GM12872 (cell line): ENCODE results near the gene FAM53C.

Source experiments
- TF ChIP-seq, protein P1 (sequence below): IDR thresholded peaks from 3 replicates; pipeline ENCODE4 v1.5.1; 2011; ENCODE audit warnings: low read depth, mild to moderate bottlenecking, low read length, moderate library complexity; ENCODE audit not compliant: insufficient read depth

Gene FAM53C

DNA sequence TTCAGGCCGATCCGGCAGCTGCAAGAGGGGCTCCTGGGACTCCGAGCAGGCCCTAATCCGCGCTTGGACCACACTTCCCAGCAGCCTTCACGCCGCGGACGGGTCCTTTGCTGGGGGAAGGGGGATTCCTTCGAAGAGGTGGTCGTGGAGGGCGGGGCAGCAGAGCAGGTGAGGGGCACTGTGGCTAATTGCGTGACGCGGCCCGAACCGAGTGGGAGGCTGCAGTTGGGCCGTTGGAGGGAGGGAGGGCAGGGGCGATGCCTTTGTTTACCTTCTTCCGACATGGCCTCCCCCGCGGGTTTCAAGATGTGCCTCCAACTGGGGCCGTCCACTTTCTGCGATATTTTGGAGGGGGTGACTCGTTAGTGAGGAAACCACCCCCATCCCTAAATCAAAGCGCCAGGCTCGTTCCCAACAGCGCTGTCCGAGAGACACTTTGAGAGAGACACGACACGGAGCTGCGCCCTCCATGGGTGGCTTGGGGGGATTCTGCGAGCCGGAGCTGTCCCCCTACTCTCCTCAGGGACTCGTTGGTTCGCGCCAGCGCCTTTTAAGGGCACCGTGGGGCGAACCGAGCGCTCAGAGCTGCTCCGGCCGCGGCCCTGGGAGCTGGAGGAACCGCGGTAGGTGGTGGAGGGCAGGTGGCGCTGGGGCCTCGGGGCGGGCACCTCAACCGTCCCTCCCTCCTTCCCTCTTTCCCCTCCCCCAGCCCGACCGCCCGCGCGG is at the start of gene FAM53C:
Gene FAM53C, plus strand, starts transcription at position 582 of the 726 bp plus-strand sequence. CDS start 3,070 bp downstream, outside the sequence.
- TF ChIP-seq, protein P1, sequence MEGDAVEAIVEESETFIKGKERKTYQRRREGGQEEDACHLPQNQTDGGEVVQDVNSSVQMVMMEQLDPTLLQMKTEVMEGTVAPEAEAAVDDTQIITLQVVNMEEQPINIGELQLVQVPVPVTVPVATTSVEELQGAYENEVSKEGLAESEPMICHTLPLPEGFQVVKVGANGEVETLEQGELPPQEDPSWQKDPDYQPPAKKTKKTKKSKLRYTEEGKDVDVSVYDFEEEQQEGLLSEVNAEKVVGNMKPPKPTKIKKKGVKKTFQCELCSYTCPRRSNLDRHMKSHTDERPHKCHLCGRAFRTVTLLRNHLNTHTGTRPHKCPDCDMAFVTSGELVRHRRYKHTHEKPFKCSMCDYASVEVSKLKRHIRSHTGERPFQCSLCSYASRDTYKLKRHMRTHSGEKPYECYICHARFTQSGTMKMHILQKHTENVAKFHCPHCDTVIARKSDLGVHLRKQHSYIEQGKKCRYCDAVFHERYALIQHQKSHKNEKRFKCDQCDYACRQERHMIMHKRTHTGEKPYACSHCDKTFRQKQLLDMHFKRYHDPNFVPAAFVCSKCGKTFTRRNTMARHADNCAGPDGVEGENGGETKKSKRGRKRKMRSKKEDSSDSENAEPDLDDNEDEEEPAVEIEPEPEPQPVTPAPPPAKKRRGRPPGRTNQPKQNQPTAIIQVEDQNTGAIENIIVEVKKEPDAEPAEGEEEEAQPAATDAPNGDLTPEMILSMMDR, result no peak

DNA sequence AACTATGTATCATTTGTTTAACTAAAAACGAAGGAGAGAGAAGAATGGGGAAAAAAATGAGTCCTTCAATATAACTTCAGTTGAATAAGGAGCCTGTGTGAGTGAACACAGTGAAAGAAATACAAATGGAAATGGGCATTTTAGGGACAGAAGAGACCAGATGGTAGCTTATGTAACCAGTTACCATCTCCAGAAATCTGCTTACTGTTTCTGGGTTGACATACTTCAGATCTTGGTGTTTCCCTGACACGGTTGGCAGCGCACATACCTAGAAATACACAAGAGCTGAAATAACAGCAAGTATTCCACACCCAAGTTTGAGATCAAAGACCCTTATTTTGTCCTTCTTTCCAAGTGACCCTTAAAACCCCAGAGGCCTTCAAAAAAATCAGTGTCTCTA is 48.8 kb upstream of the FAM53C start:
- TF ChIP-seq, protein P1, result no peak

DNA sequence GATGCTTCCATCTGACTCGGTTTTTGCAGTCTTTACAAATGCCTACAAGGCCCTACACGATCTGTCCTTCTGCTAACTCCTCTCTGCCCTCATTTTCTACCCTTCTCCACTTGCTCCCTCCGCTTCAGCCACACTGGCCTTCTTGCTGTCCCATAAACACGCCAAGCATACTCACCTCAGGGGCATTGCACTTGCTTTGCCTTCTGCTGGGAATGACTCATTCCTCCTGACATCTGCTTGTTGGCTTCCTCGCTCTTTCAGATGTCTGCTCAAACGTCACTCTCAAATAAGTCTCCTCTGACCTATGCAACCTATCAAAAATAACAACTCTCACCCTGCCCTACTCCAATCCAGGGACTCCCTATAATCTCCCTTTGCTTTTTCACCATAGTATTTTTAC is 34.7 kb upstream of the FAM53C start:
- TF ChIP-seq, protein P1, result no peak

DNA sequence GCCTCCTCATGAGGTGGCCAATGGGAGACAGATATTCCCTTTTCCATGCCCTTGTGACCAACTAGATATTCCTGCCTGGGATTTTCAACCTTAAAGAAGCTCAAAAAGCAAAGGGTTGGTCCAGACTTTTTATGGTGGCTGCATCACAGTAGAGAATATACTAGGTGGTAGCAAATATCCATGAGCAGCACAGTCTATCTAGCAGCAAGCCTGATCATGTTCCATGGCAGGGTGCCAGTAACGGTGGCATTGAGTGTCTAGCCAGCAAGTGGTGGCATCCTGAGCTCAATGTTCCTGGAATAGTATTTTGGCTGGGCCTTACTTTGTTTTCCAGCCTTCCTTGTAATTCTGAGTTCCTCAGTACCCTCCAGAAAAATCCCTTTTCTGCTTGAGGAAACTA is 32.3 kb upstream of the FAM53C start:
- TF ChIP-seq, protein P1, result no peak

DNA sequence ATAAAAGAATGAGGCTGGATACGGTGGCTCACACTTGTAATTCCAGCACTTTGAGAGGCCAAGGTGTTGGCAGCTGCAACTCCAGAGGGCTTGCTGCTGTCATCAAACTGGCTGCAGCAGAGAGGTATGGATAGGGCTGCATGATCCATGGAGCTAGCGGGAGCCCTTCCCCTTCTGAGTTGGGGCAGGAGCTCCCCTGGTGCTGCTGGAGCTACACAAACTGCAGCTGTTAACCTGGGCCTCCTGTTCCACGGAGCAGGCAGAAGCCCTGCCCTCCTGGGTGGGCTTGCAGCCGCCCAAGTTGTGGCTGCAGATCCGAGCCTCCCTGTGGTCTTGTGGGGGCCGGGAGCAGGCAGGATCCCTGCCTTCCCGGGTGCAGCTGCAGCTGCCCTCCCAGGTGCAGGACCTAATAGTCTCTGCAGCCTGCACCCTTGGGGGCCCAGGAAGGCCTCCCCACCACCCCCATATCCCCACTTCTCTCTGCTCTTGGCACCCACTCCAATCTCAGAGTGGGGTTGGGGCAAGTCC is 22.3 kb upstream of the FAM53C start:
- TF ChIP-seq, protein P1, result no peak

DNA sequence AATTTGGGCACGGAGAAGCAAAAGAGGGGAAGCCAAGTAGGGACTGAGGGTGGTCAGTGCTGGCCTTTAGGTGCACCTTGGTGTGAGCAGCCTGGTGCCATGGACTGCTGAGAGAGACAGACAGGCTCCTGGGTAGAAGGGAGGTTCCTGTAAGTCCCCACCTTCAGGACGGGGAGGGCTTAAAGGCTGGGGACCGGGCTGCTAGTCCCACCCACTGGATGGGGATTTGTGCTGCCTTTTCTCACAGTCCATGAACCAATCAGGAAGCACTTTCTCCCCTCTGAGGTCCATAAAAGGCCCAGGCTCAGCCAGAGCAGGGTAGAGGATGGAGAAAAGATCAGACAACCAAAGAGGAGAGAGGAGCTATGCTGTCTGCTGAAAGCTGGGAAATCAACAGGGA is 21.7 kb upstream of the FAM53C start:
- TF ChIP-seq, protein P1, result no peak

DNA sequence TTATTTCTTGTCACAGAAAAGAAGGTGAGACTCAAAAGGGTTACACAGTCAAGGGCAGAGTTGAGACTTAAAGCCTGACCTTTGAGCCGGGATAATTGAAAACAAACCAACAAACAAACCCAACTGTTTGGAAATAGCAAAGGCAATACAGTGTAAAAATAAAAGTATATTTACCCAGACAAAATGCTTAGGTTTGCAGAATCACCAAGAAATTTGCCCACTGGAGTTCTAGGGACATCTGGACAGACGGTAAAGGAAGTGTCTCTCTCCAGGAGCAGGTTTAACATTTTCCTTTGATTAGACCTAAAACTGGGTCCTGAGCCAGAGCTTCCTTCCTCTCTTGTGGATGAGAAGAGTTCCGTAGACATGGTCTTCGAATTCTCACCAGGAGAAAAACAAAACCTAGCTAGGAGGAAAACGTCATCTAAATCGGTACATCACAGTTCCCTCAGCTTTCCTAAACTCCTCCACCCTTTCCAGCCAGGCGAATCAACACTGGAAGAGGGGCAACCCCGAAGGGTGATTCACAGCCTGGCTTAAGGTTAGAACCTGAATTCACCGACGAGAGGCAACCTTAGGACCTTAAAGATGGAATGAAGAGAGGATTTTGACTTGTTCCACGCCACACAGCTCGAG is 7.1 kb upstream of the FAM53C start:
- TF ChIP-seq, protein P1, result no peak
